Activated CD4-positive, alpha-beta T cell treated with anti-CD3 and anti-CD28 coated beads for 36 hours (primary cell): ENCODE measurements around the gene KRT79. TPM values are rescaled to one million over a fixed set of nuclear protein-coding genes. Genes with fewer than 3 reads are reported as not detected.

Experiments used
- ATAC-seq: fragments of 200-7000 bp; cut with Tn5 transposase; one replicate; pipeline ENCODE4 v1.10.0; 2021; ENCODE audit warnings: mild to moderate bottlenecking, moderate library complexity
- CTCF ChIA-PET: fragments of 350-600 bp; sonication (Branson Sonifier 250); formaldehyde crosslinking; loops from one replicate; lab custom pipeline; 2021; ENCODE audit warnings: antibody characterized with exemption; lab: Charles Lee
- POLR2A ChIA-PET: fragments of 350-600 bp; sonication (Branson Sonifier 250); formaldehyde crosslinking; loops from one replicate; lab custom pipeline; 2021; ENCODE audit warnings: antibody characterized with exemption, inconsistent platforms; lab: Charles Lee
- DNase-seq: peaks from one replicate; pipeline ENCODE4 v3.0.0-alpha.2; 2020
- H3K27ac Mint-ChIP-seq: one replicate; pipeline ENCODE4 v1.8.0; 2021; ENCODE audit warnings: mixed read lengths
- H3K27me3 Mint-ChIP-seq: one replicate; pipeline ENCODE4 v1.8.0; 2021; ENCODE audit warnings: mixed read lengths
- H3K36me3 Mint-ChIP-seq: one replicate; pipeline ENCODE4 v1.8.0; 2021; ENCODE audit warnings: low read depth, mixed read lengths
- H3K4me1 Mint-ChIP-seq: one replicate; pipeline ENCODE4 v1.8.0; 2021; ENCODE audit warnings: mixed read lengths
- H3K4me3 Mint-ChIP-seq: one replicate; pipeline ENCODE4 v1.8.0; 2021; ENCODE audit warnings: mild to moderate bottlenecking, moderate library complexity, mixed read lengths
- H3K9me3 Mint-ChIP-seq: one replicate; pipeline ENCODE4 v1.8.0; 2021; ENCODE audit warnings: low read depth, mixed read lengths
- intact Hi-C, 2 experiments: fragments of 100-400 bp; cut with DNase I in 1 of 2; cut with micrococcal nuclease in 1 of 2; formaldehyde crosslinking; loops; one replicate each; pipeline versions ENCODE4 v1.14.2 to v1.15.1; 2022 to 2024; cut with DNase I, micrococcal nuclease
- total RNA-seq, 2 experiments: library from RNA; stranded (reverse); gene quantifications; one replicate each; pipeline ENCODE4 v1.2.3, GENCODE V29; 2021

KRT79 gene
- total RNA-seq, 2 experiments from 2014 or later, result 0.09 to 0.16 TPM

GRCh38 chr12:52823761-52824450 is 10.2 kb downstream of the KRT79 start:
- no peak for ATAC-seq
- Mint-ChIP-seq H3K4me3 (no peak overlapping the region), H3K36me3 (no peaks in the 10 kb centered on the region), H3K27me3 (no peaks in the 10 kb centered on the region), H3K27ac (no peak overlapping the region), H3K9me3 (no peaks in the 10 kb centered on the region), H3K4me1 (peaks cover 6% of the 10 kb centered on the region)
- intact Hi-C loops, result no loop called here
- DNase-seq, result no peak
- ChIA-PET CTCF (interaction anchor here (0.6 to 1.0 kb wide), 2 partner anchors 22 to 98 kb away, joined by 3 to 4 read pairs; no protein-coding TSS in a partner anchor), POLR2A (no interaction called here)

- DNase-seq, result no peak
- H3K36me3 Mint-ChIP-seq, result no peaks in the 10 kb centered on the region
- ATAC-seq, result no peak
- H3K4me3 Mint-ChIP-seq, result no peak overlapping the region
- no peaks in the 10 kb centered on the region for H3K9me3 Mint-ChIP-seq
- H3K27ac Mint-ChIP-seq, result no peak overlapping the region
- intact Hi-C loops, result no loop called here
- ChIA-PET CTCF (interaction anchor here (0.7 kb wide), 1 partner anchor 28 kb away, joined by 3 read pairs; no protein-coding TSS in a partner anchor), POLR2A (no interaction called here)
- no peaks in the 10 kb centered on the region for H3K27me3 Mint-ChIP-seq
- H3K4me1 Mint-ChIP-seq, result peaks cover 3% of the 10 kb centered on the region
Observed at GRCh38 chr12:52822771-52823510, 11.2 kb downstream of the KRT79 start.

- Mint-ChIP-seq H3K36me3 (no peaks in the 10 kb centered on the region), H3K27me3 (no peaks in the 10 kb centered on the region), H3K9me3 (no peaks in the 10 kb centered on the region), H3K4me3 (no peak overlapping the region), H3K4me1 (peaks cover 10% of the 10 kb centered on the region), H3K27ac (no peak overlapping the region)
- POLR2A ChIA-PET, result interaction anchor here (0.5 kb wide), 1 partner anchor 33 kb away, joined by 8 read pairs; no protein-coding TSS in a partner anchor
- ATAC-seq (no peak), DNase-seq (no peak)
- CTCF ChIA-PET, result interaction anchor here (0.6 to 2.0 kb wide), 3 partner anchors 8 to 121 kb away, joined by 3 to 5 read pairs (median 3); no protein-coding TSS in a partner anchor
- intact Hi-C loops, result no loop called here
Observed at GRCh38 chr12:52821826-52822660, 12.1 kb downstream of the KRT79 start.

GRCh38 chr12:52821071-52821730 is 12.9 kb downstream of the KRT79 start:
- no peaks in the 10 kb centered on the region for H3K27me3 Mint-ChIP-seq
- ChIA-PET CTCF (interaction anchor here (0.6 to 2.0 kb wide), 2 partner anchors 9 to 121 kb away, joined by 3 to 5 read pairs; no protein-coding TSS in a partner anchor), POLR2A (interaction anchor here (0.5 kb wide), 1 partner anchor 33 kb away, joined by 8 read pairs; no protein-coding TSS in a partner anchor)
- no peaks in the 10 kb centered on the region for H3K9me3 Mint-ChIP-seq
- H3K4me3 Mint-ChIP-seq, result no peak overlapping the region
- no peak for DNase-seq
- intact Hi-C loops, result no loop called here
- H3K36me3 Mint-ChIP-seq, result no peaks in the 10 kb centered on the region
- no peak overlapping the region for H3K27ac Mint-ChIP-seq
- H3K4me1 Mint-ChIP-seq, result peaks cover 10% of the 10 kb centered on the region
- no peak for ATAC-seq

- no peak overlapping the region for H3K27ac Mint-ChIP-seq
- intact Hi-C loops, result no loop called here
- ChIA-PET POLR2A (no interaction called here), CTCF (interaction anchor here (0.6 to 2.0 kb wide), 3 partner anchors 10 to 160 kb away, joined by 3 to 5 read pairs (median 3); no protein-coding TSS in a partner anchor)
- no peak overlapping the region for H3K4me3 Mint-ChIP-seq
- no peaks in the 10 kb centered on the region for H3K27me3 Mint-ChIP-seq
- H3K4me1 Mint-ChIP-seq, result peaks cover 10% of the 10 kb centered on the region
- ATAC-seq, result no peak
- DNase-seq, result no peak
- no peaks in the 10 kb centered on the region for H3K36me3 Mint-ChIP-seq
- H3K9me3 Mint-ChIP-seq, result no peaks in the 10 kb centered on the region
Observed at GRCh38 chr12:52820521-52820920, 13.6 kb downstream of the KRT79 start.

GRCh38 chr12:52819731-52820510 is 14.2 kb downstream of the KRT79 start:
- no peak for ATAC-seq
- Mint-ChIP-seq H3K36me3 (no peaks in the 10 kb centered on the region), H3K27ac (no peak overlapping the region), H3K27me3 (no peaks in the 10 kb centered on the region), H3K4me3 (no peak overlapping the region), H3K4me1 (peaks cover 10% of the 10 kb centered on the region), H3K9me3 (no peaks in the 10 kb centered on the region)
- intact Hi-C loops, result no loop called here
- POLR2A ChIA-PET, result no interaction called here
- no peak for DNase-seq
- CTCF ChIA-PET, result interaction anchor here (0.6 to 0.8 kb wide), 2 partner anchors 18 to 161 kb away, joined by 3 read pairs; no protein-coding TSS in a partner anchor

- intact Hi-C loops, result no loop called here
- Mint-ChIP-seq H3K36me3 (no peaks in the 10 kb centered on the region), H3K4me1 (peaks cover 10% of the 10 kb centered on the region), H3K27me3 (no peaks in the 10 kb centered on the region), H3K9me3 (no peaks in the 10 kb centered on the region), H3K27ac (no peak overlapping the region), H3K4me3 (no peak overlapping the region)
- POLR2A ChIA-PET, result no interaction called here
- ATAC-seq (no peak), DNase-seq (no peak)
- CTCF ChIA-PET, result interaction anchor here (0.7 kb wide), 1 partner anchor 94 kb away, joined by 4 read pairs; no protein-coding TSS in a partner anchor
Observed at GRCh38 chr12:52818887-52819420, 15.2 kb downstream of the KRT79 start.

GRCh38 chr12:52818388-52818787 is 15.7 kb downstream of the KRT79 start:
- Mint-ChIP-seq H3K9me3 (no peaks in the 10 kb centered on the region), H3K36me3 (no peaks in the 10 kb centered on the region), H3K4me1 (peaks cover 10% of the 10 kb centered on the region), H3K27ac (no peak overlapping the region), H3K27me3 (no peaks in the 10 kb centered on the region), H3K4me3 (no peak overlapping the region)
- ATAC-seq (no peak), DNase-seq (no peak)
- intact Hi-C loops, result no loop called here
- ChIA-PET POLR2A (no interaction called here), CTCF (interaction anchor here (1.3 kb wide), 1 partner anchor 52 kb away, joined by 4 read pairs; no protein-coding TSS in a partner anchor)

- H3K4me3 Mint-ChIP-seq, result no peak overlapping the region
- CTCF ChIA-PET, result interaction anchor here (1.3 kb wide), 1 partner anchor 53 kb away, joined by 4 read pairs; no protein-coding TSS in a partner anchor
Observed at GRCh38 chr12:52817699-52818238, 16.3 kb downstream of the KRT79 start.

More at GRCh38 chr12:52817699-52818238, 16.3 kb downstream of the KRT79 start:
- intact Hi-C loops, result no loop called here
- DNase-seq (no peak), ATAC-seq (peak; percentile 61)
- POLR2A ChIA-PET, result no interaction called here
- no peaks in the 10 kb centered on the region for H3K36me3 Mint-ChIP-seq
- H3K27me3 Mint-ChIP-seq, result no peaks in the 10 kb centered on the region
- no peaks in the 10 kb centered on the region for H3K9me3 Mint-ChIP-seq
- H3K27ac Mint-ChIP-seq, result no peak overlapping the region
- peaks cover 10% of the 10 kb centered on the region for H3K4me1 Mint-ChIP-seq
